AG04450 (cell line): Measurements from ENCODE around the gene CKS1B. TPM values are rescaled to one million over a fixed set of nuclear protein-coding genes. Genes with fewer than 3 reads are reported as not detected.
A peak's percentile ranks its signal among the peaks of the same experiment; 100 is the strongest.

ENCODE experiments used
- CTCF ChIA-PET: fragments of 300-600, 350-600 bp; formaldehyde crosslinking; extraction: SDS; loops from one replicate; lab custom pipeline; 2022; ENCODE audit warnings: antibody characterized with exemption, inconsistent platforms; lab: Charles Lee
- POLR2A ChIA-PET: fragments of 350-600 bp; formaldehyde crosslinking; extraction: SDS; loops from one replicate; lab custom pipeline; 2021; ENCODE audit warnings: antibody characterized with exemption, inconsistent platforms; lab: Yijun Ruan, JAX
- DNase-seq: peaks from one replicate; pipeline ENCODE4 v3.0.0-alpha.2; 2011; ENCODE audit warnings: low read depth, low spot score
- H3K27ac ChIP-seq: one replicate; pipeline ENCODE4 v1.5.1; 2012; ENCODE audit warnings: low read depth, low read length, control low read depth
- H3K27me3 ChIP-seq: one replicate; pipeline ENCODE4 v1.6.0; 2012; ENCODE audit warnings: low read length; ENCODE audit not compliant: control insufficient read depth, insufficient read depth
- H3K4me3 ChIP-seq: 2 replicates; pipeline ENCODE4 v1.5.1; 2011; ENCODE audit warnings: mild to moderate bottlenecking, low read depth, low read length, control low read depth
- H3K9me3 ChIP-seq: 2 replicates; pipeline ENCODE4 v1.5.1; 2012; ENCODE audit warnings: low read length; ENCODE audit not compliant: control insufficient read depth, insufficient read depth
- polyA plus RNA-seq: library from polyadenylated mRNA; depleted of rRNA; stranded (reverse); fragments of >200 nt; gene quantifications from 2 replicates; pipeline ENCODE4 v1.2.3, GENCODE V29; 2011
- TF ChIP-seq, protein P1 (sequence below): IDR thresholded peaks from 2 replicates; pipeline ENCODE4 v1.5.1; 2011; ENCODE audit warnings: low read depth, low read length, control low read depth, inconsistent platforms

Gene CKS1B
- polyA plus RNA-seq, 1 experiment: 81.3 TPM

DNA sequence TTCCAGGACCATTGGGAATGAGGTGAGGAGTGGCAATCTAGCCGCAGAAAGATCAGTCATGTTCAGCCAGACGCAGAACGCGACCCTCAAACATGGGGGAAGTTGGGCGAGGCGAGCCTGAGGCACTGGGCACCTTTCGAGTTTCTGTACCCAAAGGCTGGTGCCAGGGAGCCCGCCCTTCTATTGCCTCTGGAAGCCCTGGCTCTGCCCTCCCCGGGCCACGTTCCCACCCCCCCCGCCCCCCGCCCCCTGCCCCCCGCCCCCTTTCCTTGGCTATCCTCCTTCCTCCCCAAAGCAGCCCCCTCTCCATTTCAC, 25.9 kb downstream of the CKS1B start:
- DNase-seq: no peak
- no peaks in the 10 kb centered on the region; the same call in 1 of the 2 replicates for H3K9me3 ChIP-seq
- TF ChIP-seq, protein P1, sequence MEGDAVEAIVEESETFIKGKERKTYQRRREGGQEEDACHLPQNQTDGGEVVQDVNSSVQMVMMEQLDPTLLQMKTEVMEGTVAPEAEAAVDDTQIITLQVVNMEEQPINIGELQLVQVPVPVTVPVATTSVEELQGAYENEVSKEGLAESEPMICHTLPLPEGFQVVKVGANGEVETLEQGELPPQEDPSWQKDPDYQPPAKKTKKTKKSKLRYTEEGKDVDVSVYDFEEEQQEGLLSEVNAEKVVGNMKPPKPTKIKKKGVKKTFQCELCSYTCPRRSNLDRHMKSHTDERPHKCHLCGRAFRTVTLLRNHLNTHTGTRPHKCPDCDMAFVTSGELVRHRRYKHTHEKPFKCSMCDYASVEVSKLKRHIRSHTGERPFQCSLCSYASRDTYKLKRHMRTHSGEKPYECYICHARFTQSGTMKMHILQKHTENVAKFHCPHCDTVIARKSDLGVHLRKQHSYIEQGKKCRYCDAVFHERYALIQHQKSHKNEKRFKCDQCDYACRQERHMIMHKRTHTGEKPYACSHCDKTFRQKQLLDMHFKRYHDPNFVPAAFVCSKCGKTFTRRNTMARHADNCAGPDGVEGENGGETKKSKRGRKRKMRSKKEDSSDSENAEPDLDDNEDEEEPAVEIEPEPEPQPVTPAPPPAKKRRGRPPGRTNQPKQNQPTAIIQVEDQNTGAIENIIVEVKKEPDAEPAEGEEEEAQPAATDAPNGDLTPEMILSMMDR: no peak
- peak overlapping the region; percentile 76 for H3K4me3 ChIP-seq
- peak overlapping the region; percentile 84 for H3K27ac ChIP-seq
- ChIA-PET CTCF (interaction anchor here (0.7 to 2.5 kb wide), 7 partner anchors 7 to 194 kb away, joined by 3 to 20 read pairs (median 4); partner anchors contain the start of gene PBXIP1), POLR2A (interaction anchor here (2.0 to 2.7 kb wide), 2 partner anchors 29 to 39 kb away, joined by 4 to 15 read pairs; partner anchors contain the start of gene SHC1)
- no peaks in the 10 kb centered on the region for H3K27me3 ChIP-seq

- Histone ChIP-seq H3K27me3 (no peaks in the 10 kb centered on the region), H3K4me3 (peak overlapping the region; percentile 76), H3K9me3 (no peaks in the 10 kb centered on the region; the same call in 1 of the 2 replicates), H3K27ac (peak overlapping the region; percentile 84)
- CTCF ChIA-PET: interaction anchor here (0.5 to 2.5 kb wide), 6 partner anchors 14 to 46 kb away, joined by 3 to 20 read pairs (median 4); partner anchors contain the start of gene PBXIP1
- POLR2A ChIA-PET: interaction anchor here (1.3 to 2.0 kb wide), 2 partner anchors 30 to 40 kb away, joined by 4 read pairs; partner anchors contain the start of gene SHC1
- TF ChIP-seq, protein P1: no peak; the same call in none of the 2 replicates
- DNase-seq: peak; percentile 52
Observed at GRCh38 chr1:155000726-155001424, 26.4 kb downstream of the CKS1B start.

DNA sequence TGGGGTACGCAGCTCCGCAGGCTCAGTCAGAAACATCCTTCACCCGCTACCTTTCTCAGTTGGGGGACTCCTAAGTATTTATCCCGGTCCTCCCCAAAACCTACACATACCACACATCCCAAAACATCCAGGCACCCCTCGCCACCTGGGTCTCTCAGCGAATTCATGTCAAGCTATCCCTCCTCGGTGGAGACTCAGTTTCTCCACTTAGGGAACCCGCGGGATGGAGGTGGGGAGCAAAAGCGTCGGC, 26.9 kb downstream of the CKS1B start:
- H3K9me3 ChIP-seq: no peaks in the 10 kb centered on the region; the same call in 1 of the 2 replicates
- TF ChIP-seq, protein P1: no peak
- POLR2A ChIA-PET: interaction anchor here (1.3 kb wide), 1 partner anchor 31 kb away, joined by 4 read pairs; the partner anchor contains the start of gene SHC1
- DNase-seq: no peak
- H3K27me3 ChIP-seq: no peaks in the 10 kb centered on the region
- CTCF ChIA-PET: interaction anchor here (0.5 to 0.6 kb wide), 2 partner anchors 15 to 20 kb away, joined by 3 read pairs; no protein-coding TSS in a partner anchor
- peak overlapping the region; percentile 76 for H3K4me3 ChIP-seq
- H3K27ac ChIP-seq: peak overlapping the region; percentile 84

GRCh38 chr1:155001675-155002463, 27.4 kb downstream of the CKS1B start:
- Histone ChIP-seq H3K27ac (peak overlapping the region; percentile 84), H3K27me3 (no peaks in the 10 kb centered on the region), H3K9me3 (no peaks in the 10 kb centered on the region; the same call in 1 of the 2 replicates), H3K4me3 (peak overlapping the region; percentile 94)
- POLR2A ChIA-PET: interaction anchor here (1.3 kb wide), 1 partner anchor 31 kb away, joined by 4 read pairs; the partner anchor contains the start of gene SHC1
- CTCF ChIA-PET: interaction anchor here (0.6 to 1.0 kb wide), 4 partner anchors 16 to 44 kb away, joined by 3 to 7 read pairs (median 4); no protein-coding TSS in a partner anchor
- TF ChIP-seq, protein P1: peak; percentile 68
- DNase-seq: peak; percentile 97
